ENCODE measurements around the gene KRT33B. TPM values are rescaled to one million over a fixed set of nuclear protein-coding genes. Genes with fewer than 3 reads are reported as not detected.
"Not testable (repeated sequence)": the region's sequence is repeated elsewhere in the genome, so short reads cannot be mapped to it uniquely, and the experiment has no call there.

Gene KRT33B
- polyA plus RNA-seq, 1 donor, result not detected

- H3K27ac ChIP-seq (ENCODE audit: low read length), result no peak overlapping the region
- H3K27me3 ChIP-seq (ENCODE audit: control insufficient read depth, insufficient read depth, low read length), result peaks cover 7% of the 10 kb centered on the region
- no peaks in the 10 kb centered on the region for H3K4me1 ChIP-seq (ENCODE audit: control insufficient read depth, insufficient read depth, low read length)
- no CpG with 5 or more reads among the region's 2 CpGs for WGBS (ENCODE audit: insufficient coverage, low lambda C conversion rate)
- no peaks in the 10 kb centered on the region for H3K9me3 ChIP-seq (ENCODE audit: control insufficient read depth, low read depth, low read length)
- DNase-seq, result no peak
- H3K36me3 ChIP-seq (ENCODE audit: control insufficient read depth, insufficient read depth, low read length), result no peaks in the 10 kb centered on the region
- no peak overlapping the region for H3K4me3 ChIP-seq (ENCODE audit: low read length)
Measured at GRCh38 chr17:41377546-41377945, 7.9 kb upstream of the KRT33B start.

DNA sequence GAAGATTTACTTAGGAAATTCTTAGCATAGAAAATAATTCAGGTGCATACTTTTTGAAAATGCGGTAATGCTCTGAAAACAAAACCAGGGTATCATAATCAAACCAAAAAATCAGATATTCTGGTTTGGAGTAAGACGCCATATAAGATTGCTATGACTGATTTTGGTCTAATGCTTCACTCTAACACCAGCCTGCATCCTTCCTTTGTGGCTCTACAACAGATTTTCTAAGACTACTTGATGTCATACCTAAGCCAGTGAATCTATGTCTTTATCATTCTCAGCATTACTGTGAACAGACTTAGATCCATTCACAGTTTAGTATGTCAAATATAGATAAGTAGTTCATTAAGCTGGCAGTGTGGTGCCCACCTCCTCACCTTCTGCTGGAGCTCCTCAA is 590 bp downstream of the KRT33B start:
- 100% methylated on average over 2 of the region's 2 CpGs for WGBS (ENCODE audit: insufficient coverage, low lambda C conversion rate)
- no peak overlapping the region for H3K27ac ChIP-seq (ENCODE audit: low read length)
- no peak for DNase-seq
- no peaks in the 10 kb centered on the region for H3K36me3 ChIP-seq (ENCODE audit: control insufficient read depth, insufficient read depth, low read length)
- H3K4me3 ChIP-seq (ENCODE audit: low read length), result no peak overlapping the region
- H3K4me1 ChIP-seq (ENCODE audit: control insufficient read depth, insufficient read depth, low read length), result no peaks in the 10 kb centered on the region
- H3K9me3 ChIP-seq (ENCODE audit: control insufficient read depth, low read depth, low read length), result no peaks in the 10 kb centered on the region
- H3K27me3 ChIP-seq (ENCODE audit: control insufficient read depth, insufficient read depth, low read length), result peaks cover 6% of the 10 kb centered on the region

- WGBS (ENCODE audit: insufficient coverage, low lambda C conversion rate), result no CpG with 5 or more reads among the region's 10 CpGs
- Histone ChIP-seq H3K4me3 (ENCODE audit: low read length) (no peak overlapping the region), H3K4me1 (ENCODE audit: control insufficient read depth, insufficient read depth, low read length) (no peaks in the 10 kb centered on the region), H3K27me3 (ENCODE audit: control insufficient read depth, insufficient read depth, low read length) (peaks cover 2% of the 10 kb centered on the region), H3K36me3 (ENCODE audit: control insufficient read depth, insufficient read depth, low read length) (no peaks in the 10 kb centered on the region), H3K27ac (ENCODE audit: low read length) (no peak overlapping the region), H3K9me3 (ENCODE audit: control insufficient read depth, low read depth, low read length) (no peaks in the 10 kb centered on the region)
- DNase-seq, result no peak
Measured at GRCh38 chr17:41367426-41368075, 2.1 kb downstream of the KRT33B start.

DNA sequence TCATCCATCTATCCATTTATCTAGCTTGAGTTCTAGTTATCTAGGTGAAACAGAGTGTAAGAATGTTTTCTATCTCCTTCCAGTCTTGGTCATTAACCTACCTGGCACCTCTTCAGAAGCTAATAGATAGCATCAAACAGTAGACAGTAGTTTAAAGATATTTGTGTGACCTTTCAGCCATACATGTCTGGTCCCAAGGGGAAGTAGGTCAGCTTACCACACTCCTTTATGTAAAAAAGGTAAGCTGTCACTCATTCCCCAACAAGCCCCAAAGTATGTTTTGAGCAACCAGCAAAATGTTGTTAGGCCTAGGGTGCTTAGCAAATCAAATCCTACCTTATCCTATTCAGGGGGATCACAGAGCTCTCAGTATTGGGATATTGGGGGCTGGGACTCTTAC is 3.5 kb downstream of the KRT33B start:
- Histone ChIP-seq H3K27me3 (ENCODE audit: control insufficient read depth, insufficient read depth, low read length) (peaks cover 2% of the 10 kb centered on the region), H3K4me1 (ENCODE audit: control insufficient read depth, insufficient read depth, low read length) (no peaks in the 10 kb centered on the region), H3K4me3 (ENCODE audit: low read length) (no peak overlapping the region), H3K27ac (ENCODE audit: low read length) (no peak overlapping the region), H3K9me3 (ENCODE audit: control insufficient read depth, low read depth, low read length) (no peaks in the 10 kb centered on the region), H3K36me3 (ENCODE audit: control insufficient read depth, insufficient read depth, low read length) (no peaks in the 10 kb centered on the region)
- no peak for DNase-seq

DNA sequence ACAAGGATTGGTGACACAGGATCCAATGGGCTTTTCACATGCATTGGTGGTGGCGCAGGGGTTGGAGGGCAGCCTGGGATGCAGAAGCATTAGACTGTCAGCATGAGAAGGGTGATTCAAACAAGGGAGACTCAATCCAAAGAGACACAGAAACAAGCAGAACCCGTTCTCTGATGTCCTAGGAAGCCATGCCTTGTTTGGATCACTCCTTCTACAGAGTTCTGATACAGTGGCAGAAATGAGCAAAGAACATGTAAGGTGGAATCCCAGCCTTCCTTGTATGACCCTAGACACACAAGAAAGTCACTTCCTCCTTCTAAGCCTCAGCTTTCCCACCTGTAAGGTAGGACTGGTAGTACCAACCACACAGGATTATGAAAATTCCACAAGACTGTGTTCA is 5.7 kb downstream of the KRT33B start:
- Histone ChIP-seq H3K9me3 (ENCODE audit: control insufficient read depth, low read depth, low read length) (no peaks in the 10 kb centered on the region), H3K27ac (ENCODE audit: low read length) (no peak overlapping the region), H3K36me3 (ENCODE audit: control insufficient read depth, insufficient read depth, low read length) (no peaks in the 10 kb centered on the region), H3K27me3 (ENCODE audit: control insufficient read depth, insufficient read depth, low read length) (peaks cover 5% of the 10 kb centered on the region), H3K4me1 (ENCODE audit: control insufficient read depth, insufficient read depth, low read length) (no peaks in the 10 kb centered on the region), H3K4me3 (ENCODE audit: low read length) (no peak overlapping the region)
- no CpG with 5 or more reads among the region's 2 CpGs for WGBS (ENCODE audit: insufficient coverage, low lambda C conversion rate)
- no peak for DNase-seq

DNA sequence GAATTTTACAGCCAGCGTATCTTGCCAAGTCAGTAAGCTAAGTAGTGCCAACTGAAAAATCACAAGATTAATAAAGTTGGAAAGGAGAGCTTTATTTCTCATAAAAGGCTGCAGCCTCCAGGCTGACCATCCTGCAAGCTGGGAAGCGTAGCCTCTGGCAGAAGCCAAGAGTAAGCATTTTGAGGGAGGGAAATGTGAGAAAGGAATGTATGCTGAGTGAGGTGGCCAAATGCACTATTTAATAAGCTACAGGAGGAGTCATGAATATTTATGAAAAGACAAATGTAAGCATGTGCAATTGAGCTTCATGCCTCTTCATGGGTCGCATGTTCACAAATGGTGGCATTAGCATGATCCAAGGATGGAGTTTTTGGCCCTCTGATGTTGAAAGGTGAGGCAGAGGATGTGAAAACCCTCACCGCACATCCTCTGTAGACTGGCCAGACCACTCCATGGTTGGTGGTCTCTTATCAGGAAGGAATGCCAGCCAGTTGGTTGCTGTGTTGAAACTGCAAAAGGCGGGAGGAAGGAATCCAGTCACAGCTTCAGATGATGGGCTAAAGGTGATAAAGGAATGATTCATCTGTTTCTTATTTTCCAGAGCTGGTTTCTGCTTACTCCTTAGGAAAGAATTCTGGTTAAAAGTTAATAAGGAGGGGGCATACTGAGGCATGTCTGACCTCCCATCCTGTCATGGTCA is 9.2 kb downstream of the KRT33B start:
- Histone ChIP-seq H3K27ac (ENCODE audit: low read length) (no peak overlapping the region), H3K27me3 (ENCODE audit: control insufficient read depth, insufficient read depth, low read length) (peaks cover 3% of the 10 kb centered on the region), H3K4me1 (ENCODE audit: control insufficient read depth, insufficient read depth, low read length) (no peaks in the 10 kb centered on the region), H3K36me3 (ENCODE audit: control insufficient read depth, insufficient read depth, low read length) (no peaks in the 10 kb centered on the region), H3K9me3 (ENCODE audit: control insufficient read depth, low read depth, low read length) (no peaks in the 10 kb centered on the region), H3K4me3 (ENCODE audit: low read length) (no peak overlapping the region)
- no peak for DNase-seq
- 83% methylated on average over 1 of the region's 5 CpGs for WGBS (ENCODE audit: insufficient coverage, low lambda C conversion rate)

- H3K27ac ChIP-seq (ENCODE audit: low read length), result no peak overlapping the region
- H3K36me3 ChIP-seq (ENCODE audit: control insufficient read depth, insufficient read depth, low read length), result no peaks in the 10 kb centered on the region
- no peak for DNase-seq
- no peaks in the 10 kb centered on the region for H3K4me1 ChIP-seq (ENCODE audit: control insufficient read depth, insufficient read depth, low read length)
- no peak overlapping the region for H3K4me3 ChIP-seq (ENCODE audit: low read length)
- WGBS (ENCODE audit: insufficient coverage, low lambda C conversion rate), result 92% methylated on average over 2 of the region's 4 CpGs
- no peaks in the 10 kb centered on the region for H3K9me3 ChIP-seq (ENCODE audit: control insufficient read depth, low read depth, low read length)
- peaks cover 4% of the 10 kb centered on the region for H3K27me3 ChIP-seq (ENCODE audit: control insufficient read depth, insufficient read depth, low read length)
Measured at GRCh38 chr17:41354536-41354935, 15.1 kb downstream of the KRT33B start.

GRCh38 chr17:41352597-41353366 is 16.8 kb downstream of the KRT33B start:
- Histone ChIP-seq H3K9me3 (ENCODE audit: control insufficient read depth, low read depth, low read length) (no peaks in the 10 kb centered on the region), H3K4me1 (ENCODE audit: control insufficient read depth, insufficient read depth, low read length) (no peaks in the 10 kb centered on the region), H3K27ac (ENCODE audit: low read length) (no peak overlapping the region), H3K36me3 (ENCODE audit: control insufficient read depth, insufficient read depth, low read length) (no peaks in the 10 kb centered on the region), H3K4me3 (ENCODE audit: low read length) (no peak overlapping the region), H3K27me3 (ENCODE audit: control insufficient read depth, insufficient read depth, low read length) (peaks cover 4% of the 10 kb centered on the region)
- no peak for DNase-seq
- WGBS (ENCODE audit: insufficient coverage, low lambda C conversion rate), result 90% methylated on average over 2 of the region's 7 CpGs

GRCh38 chr17:41351177-41351576 is 18.4 kb downstream of the KRT33B start:
- DNase-seq, result no peak
- Histone ChIP-seq H3K9me3 (ENCODE audit: control insufficient read depth, low read depth, low read length) (no peaks in the 10 kb centered on the region), H3K4me3 (ENCODE audit: low read length) (no peak overlapping the region), H3K27ac (ENCODE audit: low read length) (no peak overlapping the region), H3K36me3 (ENCODE audit: control insufficient read depth, insufficient read depth, low read length) (no peaks in the 10 kb centered on the region), H3K27me3 (ENCODE audit: control insufficient read depth, insufficient read depth, low read length) (peaks cover 4% of the 10 kb centered on the region), H3K4me1 (ENCODE audit: control insufficient read depth, insufficient read depth, low read length) (no peaks in the 10 kb centered on the region)
- no CpG with 5 or more reads among the region's 2 CpGs for WGBS (ENCODE audit: insufficient coverage, low lambda C conversion rate)

DNA sequence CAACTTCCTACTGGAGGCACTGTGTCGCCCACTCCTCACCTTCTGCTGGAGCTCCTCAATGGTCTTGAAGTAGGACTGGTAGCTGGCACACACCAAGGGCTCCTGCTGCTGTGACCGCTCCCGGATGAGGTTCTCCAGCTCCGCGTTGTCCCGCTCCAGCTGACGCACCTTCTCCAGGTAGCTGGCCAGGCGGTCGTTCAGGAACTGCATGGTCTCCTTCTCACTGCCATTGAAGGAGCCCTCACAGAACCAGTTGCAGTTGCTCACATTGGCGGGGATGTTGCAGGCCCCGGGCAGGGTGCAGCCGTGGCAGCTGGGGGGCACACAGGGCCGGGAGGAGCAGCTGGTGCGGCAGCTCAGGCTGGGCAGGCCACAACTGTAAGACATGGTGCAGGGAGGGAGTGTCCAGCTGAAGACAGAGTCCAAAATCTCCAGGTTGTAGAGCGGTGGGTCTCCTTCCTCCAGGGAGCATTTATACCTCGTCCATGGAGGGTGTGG is 19.2 kb downstream of the KRT33B start, which contains the start of gene KRT33A:
KRT33A (minus strand) TSS at position 448 of the 498 bp plus-strand sequence; CDS start at position 387, 61 bp downstream.
- not testable (repeated sequence) for H3K9me3 ChIP-seq (ENCODE audit: control insufficient read depth, low read depth, low read length); H3K36me3 ChIP-seq (ENCODE audit: control insufficient read depth, insufficient read depth, low read length); H3K27ac ChIP-seq (ENCODE audit: low read length); H3K4me1 ChIP-seq (ENCODE audit: control insufficient read depth, insufficient read depth, low read length); DNase-seq; H3K4me3 ChIP-seq (ENCODE audit: low read length); H3K27me3 ChIP-seq (ENCODE audit: control insufficient read depth, insufficient read depth, low read length)
- 100% methylated on average over 1 of the region's 16 CpGs for WGBS (ENCODE audit: insufficient coverage, low lambda C conversion rate)
